Colon (tissue), 2 donors: ENCODE data around the gene ZBTB8A.
"Not testable (repeated sequence)": the region's sequence is repeated elsewhere in the genome, so short reads cannot be mapped to it uniquely, and the experiment has no call there.

Experiments used
- FAIRE-seq: peaks from 2 replicates; lab custom pipeline; 2012; peaks lifted over from hg19 to GRCh38; lab: Jason Lieb, UNC
- donor health status: control.
- donor health status: control.

The ZBTB8A gene

GRCh38 chr1:32622205-32622604 lies 83.0 kb downstream of the ZBTB8A start:
- no peak for FAIRE-seq

GRCh38 chr1:32622806-32623681 lies 83.8 kb downstream of the ZBTB8A start:
- no peak for FAIRE-seq

- no peak for FAIRE-seq
These were observed 84.5 kb downstream of the ZBTB8A start for GRCh38 chr1:32623775-32624174.

- FAIRE-seq: no peak
These were observed 86.9 kb downstream of the ZBTB8A start for GRCh38 chr1:32626176-32626575.

- FAIRE-seq: no peak
These were observed 88.5 kb downstream of the ZBTB8A start for GRCh38 chr1:32627596-32628162.

GRCh38 chr1:32630173-32630572 lies 90.9 kb downstream of the ZBTB8A start:
- FAIRE-seq: not testable (repeated sequence)

GRCh38 chr1:32632829-32633228 lies 93.6 kb downstream of the ZBTB8A start:
- no peak for FAIRE-seq

GRCh38 chr1:32635508-32636277 lies 96.5 kb downstream of the ZBTB8A start:
- FAIRE-seq: no peak

GRCh38 chr1:32636914-32637645 lies 97.9 kb downstream of the ZBTB8A start:
- no peak for FAIRE-seq

- FAIRE-seq: no peak
These were observed 100.4 kb downstream of the ZBTB8A start for GRCh38 chr1:32639489-32640075.

- FAIRE-seq: not testable (repeated sequence)
These were observed 103.1 kb downstream of the ZBTB8A start for GRCh38 chr1:32642292-32642827.

GRCh38 chr1:32644426-32644825 lies 105.2 kb downstream of the ZBTB8A start:
- no peak for FAIRE-seq

GRCh38 chr1:32647308-32648134 lies 108.3 kb downstream of the ZBTB8A start:
- no peak for FAIRE-seq

- FAIRE-seq: peak; percentile 47
These were observed 111.1 kb downstream of the ZBTB8A start, which contains the start of gene ZBTB8OS for GRCh38 chr1:32650248-32650751. Gene ZBTB8OS, minus strand, starts transcription at chr1:32650550. Its CDS starts 21 bp downstream, at chr1:32650529.

- no peak for FAIRE-seq
These were observed 111.7 kb downstream of the ZBTB8A start, which contains the start of gene RBBP4 for GRCh38 chr1:32650752-32651460. Gene RBBP4, plus strand, starts transcription at chr1:32651208. Its CDS starts 99 bp downstream, at chr1:32651307.

- FAIRE-seq: no peak
These were observed 112.3 kb downstream of the ZBTB8A start for GRCh38 chr1:32651461-32652073.

- no peak for FAIRE-seq
These were observed 113.2 kb downstream of the ZBTB8A start for GRCh38 chr1:32652244-32652962.
